Lower leg skin (tissue), 3 donors: ENCODE results near the gene OR8A1.

Experiments
- POLR2A ChIP-seq, 2 donors: fragments of 450-650 bp; IDR thresholded peaks; one replicate each; pipeline ENCODE4 v1.6.1; 2016 to 2017; ENCODE audit warnings: antibody characterized with exemption in 2 of 2, mild to moderate bottlenecking in 1 of 2, moderate library complexity in 1 of 2
- TF ChIP-seq, protein P1 (sequence below), 3 donors: fragments of 450-650 bp; IDR thresholded peaks; one replicate each; pipeline ENCODE4 v1.5.1; 2016; ENCODE audit warnings: antibody characterized with exemption in 3 of 3, mild to moderate bottlenecking in 3 of 3, moderate library complexity in 2 of 3

DNA sequence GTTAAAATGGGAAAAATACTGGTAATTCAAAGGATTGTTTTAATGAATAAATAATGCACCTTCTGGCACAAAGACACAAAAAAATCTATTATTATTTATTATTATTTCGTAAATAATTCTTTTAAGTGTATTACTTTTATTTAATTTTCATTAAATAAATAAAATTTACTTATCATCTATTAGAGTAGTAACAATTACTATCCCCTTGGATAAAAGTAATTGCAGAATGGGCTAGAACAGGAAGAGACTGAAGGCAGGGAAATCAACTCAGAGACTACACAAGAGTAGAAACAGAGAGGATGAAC lies 49.3 kb upstream of the OR8A1 start:
- TF ChIP-seq, protein P1, sequence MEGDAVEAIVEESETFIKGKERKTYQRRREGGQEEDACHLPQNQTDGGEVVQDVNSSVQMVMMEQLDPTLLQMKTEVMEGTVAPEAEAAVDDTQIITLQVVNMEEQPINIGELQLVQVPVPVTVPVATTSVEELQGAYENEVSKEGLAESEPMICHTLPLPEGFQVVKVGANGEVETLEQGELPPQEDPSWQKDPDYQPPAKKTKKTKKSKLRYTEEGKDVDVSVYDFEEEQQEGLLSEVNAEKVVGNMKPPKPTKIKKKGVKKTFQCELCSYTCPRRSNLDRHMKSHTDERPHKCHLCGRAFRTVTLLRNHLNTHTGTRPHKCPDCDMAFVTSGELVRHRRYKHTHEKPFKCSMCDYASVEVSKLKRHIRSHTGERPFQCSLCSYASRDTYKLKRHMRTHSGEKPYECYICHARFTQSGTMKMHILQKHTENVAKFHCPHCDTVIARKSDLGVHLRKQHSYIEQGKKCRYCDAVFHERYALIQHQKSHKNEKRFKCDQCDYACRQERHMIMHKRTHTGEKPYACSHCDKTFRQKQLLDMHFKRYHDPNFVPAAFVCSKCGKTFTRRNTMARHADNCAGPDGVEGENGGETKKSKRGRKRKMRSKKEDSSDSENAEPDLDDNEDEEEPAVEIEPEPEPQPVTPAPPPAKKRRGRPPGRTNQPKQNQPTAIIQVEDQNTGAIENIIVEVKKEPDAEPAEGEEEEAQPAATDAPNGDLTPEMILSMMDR (IDR thresholded peaks at IDR 0.05) = no peak
- no peak for TF ChIP-seq POLR2A (IDR thresholded peaks at IDR 0.05)
